ENCODE data around the gene TRIM69.
"Not testable (repeated sequence)": the region's sequence is repeated elsewhere in the genome, so short reads cannot be mapped to it uniquely, and the experiment has no call there.

The TRIM69 gene

DNA sequence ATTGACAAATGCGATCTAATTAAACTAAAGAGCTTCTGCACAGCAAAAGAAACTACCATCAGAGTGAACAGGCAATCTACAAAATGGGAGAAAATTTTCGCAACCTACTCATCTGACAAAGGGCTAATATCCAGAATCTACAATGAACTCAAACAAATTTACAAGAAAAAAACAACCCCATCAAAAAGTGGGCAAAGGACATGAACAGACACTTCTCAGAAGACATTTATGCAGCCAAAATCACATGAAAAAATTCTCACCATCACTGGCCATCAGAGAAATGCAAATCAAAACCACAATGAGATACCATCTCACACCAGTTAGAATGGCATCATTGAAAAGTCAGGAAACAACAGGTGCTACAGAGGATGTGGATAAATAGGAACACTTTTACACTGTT lies 7.1 kb downstream of the TRIM69 start:
- DNase-seq, result not testable (repeated sequence)

GRCh38 chr15:44753345-44753744 lies 17.0 kb downstream of the TRIM69 start:
- DNase-seq, result no peak

DNA sequence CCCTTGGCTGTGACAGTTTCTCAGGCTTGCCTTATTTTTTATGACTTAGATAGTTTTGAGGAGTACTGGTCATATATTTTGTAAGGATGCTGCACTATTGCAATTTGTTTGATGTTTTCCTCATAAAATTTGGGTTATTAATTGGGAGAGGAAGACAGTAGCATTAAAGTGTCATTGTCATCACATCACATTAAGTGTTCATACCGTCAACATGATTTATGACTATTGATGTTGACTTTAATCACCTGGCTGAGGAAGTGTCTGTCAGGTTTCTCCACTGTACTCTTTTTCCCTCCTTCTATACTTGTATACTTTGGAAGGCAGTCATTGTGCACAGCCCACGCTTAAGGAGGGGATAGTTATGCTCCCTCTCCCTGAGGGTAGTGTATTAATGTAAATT lies 26.9 kb downstream of the TRIM69 start:
- no peak for DNase-seq

DNA sequence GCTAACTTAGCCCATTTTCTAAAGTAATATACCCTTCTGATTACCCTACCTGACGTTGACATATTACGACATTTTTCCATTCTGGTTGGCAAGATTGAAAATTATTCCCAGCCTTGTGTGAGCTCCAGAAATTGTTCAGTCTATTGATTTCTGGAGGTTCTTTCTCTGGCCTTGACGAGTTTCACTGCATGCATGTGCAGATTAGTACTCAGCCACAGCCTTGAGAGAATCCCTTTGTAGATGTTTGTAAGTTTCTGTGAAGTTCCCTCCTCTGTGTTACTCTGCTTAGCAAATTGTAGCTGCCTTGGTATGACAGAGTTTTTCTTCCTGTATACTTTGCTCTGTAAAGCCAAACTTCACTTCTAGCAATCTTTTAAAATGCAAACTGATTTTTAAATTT lies 27.5 kb downstream of the TRIM69 start:
- no peak for DNase-seq

- no peak for DNase-seq
These were observed 28.7 kb downstream of the TRIM69 start for GRCh38 chr15:44765036-44765435.

GRCh38 chr15:44769521-44769920 lies 33.2 kb downstream of the TRIM69 start:
- no peak for DNase-seq

DNA sequence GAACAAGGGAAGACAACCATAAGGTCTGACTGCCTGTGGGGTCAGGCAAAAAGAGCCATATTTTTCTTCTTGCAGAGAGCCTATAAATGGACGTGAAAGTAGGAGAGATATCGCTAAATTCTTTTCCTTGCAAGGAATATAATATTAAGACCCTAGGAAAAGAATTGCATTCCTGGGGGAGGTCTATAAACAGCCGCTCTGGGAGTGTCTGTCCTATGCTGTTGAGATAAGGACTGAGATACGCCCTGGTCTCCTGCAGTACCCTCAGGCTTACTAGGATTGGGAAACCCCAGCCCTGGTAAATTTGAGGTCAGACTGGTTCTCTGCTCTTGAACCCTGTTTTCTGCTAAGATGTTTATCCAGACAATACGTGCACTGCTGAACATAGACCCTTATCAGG lies 34.4 kb downstream of the TRIM69 start:
- not testable (repeated sequence) for DNase-seq

GRCh38 chr15:44775953-44776352 lies 39.6 kb downstream of the TRIM69 start:
- DNase-seq, result peak; percentile 60 to 64

GRCh38 chr15:44779761-44780160 lies 43.4 kb downstream of the TRIM69 start:
- no peak for DNase-seq

GRCh38 chr15:44780608-44781007 lies 44.3 kb downstream of the TRIM69 start:
- no peak for DNase-seq

DNA sequence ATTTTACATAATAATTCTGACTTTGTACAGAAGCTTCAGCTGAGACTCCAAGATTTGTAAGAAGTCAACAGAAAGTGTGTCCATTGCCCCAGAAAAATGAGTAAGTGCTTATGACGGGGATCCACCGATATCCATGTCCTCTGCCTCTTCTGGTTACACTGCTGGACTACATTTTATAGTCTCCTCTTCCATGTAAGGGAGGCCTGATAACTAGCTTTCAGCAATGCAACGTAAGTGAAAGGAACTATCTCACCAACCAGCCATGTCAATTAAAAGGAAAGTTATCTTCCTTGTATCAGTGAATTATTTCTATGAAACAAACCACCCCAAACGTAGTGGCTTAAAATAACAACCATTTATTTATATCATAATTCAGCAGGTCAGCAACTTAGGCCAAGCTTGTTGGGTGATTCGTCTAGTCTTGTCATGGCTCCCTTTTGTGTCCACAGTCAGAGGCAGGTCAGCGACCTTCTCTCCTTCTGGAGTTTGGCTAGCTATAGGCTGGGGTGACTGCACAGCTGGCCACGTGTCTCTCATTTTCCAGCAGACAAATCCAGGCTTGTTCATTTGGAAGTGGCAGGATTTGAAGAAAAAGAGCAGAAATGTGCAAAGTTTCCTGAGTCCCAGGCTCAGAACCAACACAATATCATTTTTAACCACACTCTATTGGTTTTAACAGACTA lies 44.9 kb downstream of the TRIM69 start:
- no peak for DNase-seq

DNA sequence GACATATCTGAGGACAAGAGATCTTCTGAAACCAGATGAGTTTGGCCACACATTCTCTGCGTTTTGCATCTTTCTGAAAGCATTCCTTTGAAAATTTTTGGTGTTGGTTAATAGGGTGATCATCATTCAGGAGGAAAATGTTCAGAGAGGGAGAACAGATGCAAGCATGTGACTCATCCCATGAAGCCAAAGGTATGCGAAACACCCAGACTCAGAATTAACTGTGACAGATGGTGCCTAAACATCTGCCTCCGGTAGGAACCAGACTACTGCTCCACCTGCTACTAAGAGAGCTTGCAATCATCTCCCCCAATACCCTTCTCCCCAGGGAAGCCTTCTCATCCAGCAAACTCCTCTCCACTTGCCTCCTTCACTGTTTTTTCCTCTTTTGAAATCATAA lies 46.2 kb downstream of the TRIM69 start:
- no peak for DNase-seq

GRCh38 chr15:44784918-44785274 lies 48.6 kb downstream of the TRIM69 start:
- DNase-seq, result not testable (repeated sequence)

DNA sequence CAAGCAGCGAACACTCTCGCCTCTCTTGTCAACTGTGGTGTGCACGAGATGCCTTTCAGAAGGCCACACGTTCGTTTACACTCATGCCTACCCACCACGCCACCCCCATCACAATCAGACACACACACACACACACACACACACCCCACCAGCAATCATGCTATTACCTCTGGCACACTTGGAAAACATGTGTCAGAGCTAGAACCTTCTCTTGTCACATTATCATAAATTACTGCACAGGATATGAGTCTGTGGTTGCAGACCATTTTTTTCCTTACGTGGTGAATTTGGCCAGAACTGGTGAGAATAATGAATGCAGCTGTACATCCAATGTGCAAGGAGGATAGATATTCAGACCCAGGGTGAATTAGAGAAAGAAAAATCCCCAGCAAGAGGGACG lies 52.4 kb downstream of the TRIM69 start:
- DNase-seq, result no peak

- no peak for DNase-seq
These were observed 53.9 kb downstream of the TRIM69 start for GRCh38 chr15:44790215-44790614.

GRCh38 chr15:44790656-44791055 lies 54.3 kb downstream of the TRIM69 start:
- DNase-seq, result no peak

GRCh38 chr15:44792715-44793114 lies 56.4 kb downstream of the TRIM69 start:
- no peak for DNase-seq

GRCh38 chr15:44794072-44794471 lies 57.7 kb downstream of the TRIM69 start:
- DNase-seq, result no peak

GRCh38 chr15:44796508-44796907 lies 60.2 kb downstream of the TRIM69 start:
- DNase-seq, result no peak

DNA sequence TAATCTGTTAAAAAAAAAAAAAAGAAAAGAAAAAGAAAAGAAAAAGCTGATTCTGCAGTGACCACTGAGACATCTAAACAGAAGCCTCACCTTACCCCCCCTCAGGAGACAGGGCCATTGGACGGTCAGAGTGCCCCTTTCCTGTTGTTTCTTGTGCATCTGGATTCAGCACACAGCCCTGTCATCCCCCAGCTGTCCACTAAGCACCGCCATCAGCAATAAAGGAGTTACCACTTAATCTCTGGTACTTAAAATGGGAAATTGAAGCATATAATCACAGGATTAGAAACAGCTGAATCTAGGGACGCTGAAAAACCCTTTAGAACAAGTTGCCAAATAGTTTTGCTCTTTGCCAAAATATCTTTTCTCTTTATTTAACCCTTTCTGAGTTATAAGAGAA lies 62.5 kb downstream of the TRIM69 start:
- DNase-seq, result no peak

DNA sequence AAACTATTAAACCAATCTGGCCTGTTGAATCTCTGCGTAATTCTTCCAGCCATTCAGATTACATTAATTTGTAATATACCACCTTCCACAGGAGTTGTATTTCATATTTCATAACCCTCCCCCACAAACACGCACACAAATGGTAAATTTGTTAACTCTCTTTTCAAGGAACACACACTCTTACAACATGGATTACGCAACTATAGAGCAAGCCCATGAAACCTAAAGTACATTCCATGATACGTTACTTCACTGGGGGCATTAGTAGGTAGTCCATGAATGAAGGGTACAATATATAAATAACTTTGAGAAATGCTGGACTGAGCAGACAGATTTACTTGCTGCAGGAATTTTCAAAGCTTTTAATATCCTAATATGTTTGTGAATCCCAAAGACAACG lies 65.0 kb downstream of the TRIM69 start:
- no peak for DNase-seq

- no peak for DNase-seq
These were observed 65.5 kb downstream of the TRIM69 start for GRCh38 chr15:44801797-44802196.

DNA sequence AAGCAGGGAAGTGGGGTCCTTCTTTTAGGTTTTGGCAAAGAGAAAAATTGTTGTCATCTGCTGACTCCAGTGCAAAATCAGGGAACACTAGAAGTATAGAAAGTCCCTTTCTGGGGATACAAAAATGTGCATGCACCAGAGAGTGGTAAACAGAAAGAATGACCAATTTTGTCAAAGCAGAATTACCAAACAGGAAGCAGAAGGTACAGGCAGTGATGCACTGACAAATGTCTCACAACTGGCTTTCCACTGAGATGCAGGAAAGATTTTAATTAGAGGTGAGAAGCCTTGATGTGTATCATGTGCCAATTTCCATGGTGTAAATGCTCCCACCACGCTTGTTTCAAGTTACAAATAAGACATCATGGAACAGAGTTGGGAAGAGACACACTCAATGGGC lies 66.0 kb downstream of the TRIM69 start:
- DNase-seq, result no peak

DNA sequence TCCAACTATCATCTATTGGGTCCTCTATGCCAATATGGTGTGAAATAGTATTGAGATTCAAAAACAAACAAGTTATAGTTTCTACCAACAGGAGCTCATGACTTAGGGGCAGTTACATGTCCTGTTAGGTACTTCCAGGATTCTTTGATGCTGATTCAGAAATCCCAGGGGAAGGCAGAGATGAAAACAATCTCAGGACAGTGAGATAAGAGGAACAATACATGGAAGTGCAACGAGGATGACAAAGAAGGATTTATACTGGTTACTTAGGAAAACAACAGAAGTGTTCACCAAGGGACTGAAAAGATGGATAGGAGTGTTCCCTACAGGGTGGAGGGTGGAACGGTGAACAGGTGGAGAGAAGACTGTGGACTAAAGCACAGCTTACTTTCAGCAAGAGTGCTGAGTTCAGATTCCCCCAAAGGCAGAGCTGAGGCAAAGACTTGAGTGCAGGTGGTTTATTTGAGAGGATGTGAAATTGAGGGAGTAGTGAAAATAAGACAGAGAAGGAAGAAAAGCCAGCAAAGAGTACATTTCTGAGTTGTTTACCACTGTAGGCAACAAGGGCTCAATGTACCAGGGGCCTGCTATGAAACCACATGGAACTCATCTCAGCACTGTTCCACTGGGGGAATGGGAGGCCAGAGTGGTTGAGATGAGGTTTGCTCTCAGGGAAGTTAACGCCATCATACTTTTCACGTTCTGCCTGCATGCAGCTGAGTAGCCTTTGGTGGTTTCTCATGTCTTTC lies 68.1 kb downstream of the TRIM69 start:
- no peak for DNase-seq

DNA sequence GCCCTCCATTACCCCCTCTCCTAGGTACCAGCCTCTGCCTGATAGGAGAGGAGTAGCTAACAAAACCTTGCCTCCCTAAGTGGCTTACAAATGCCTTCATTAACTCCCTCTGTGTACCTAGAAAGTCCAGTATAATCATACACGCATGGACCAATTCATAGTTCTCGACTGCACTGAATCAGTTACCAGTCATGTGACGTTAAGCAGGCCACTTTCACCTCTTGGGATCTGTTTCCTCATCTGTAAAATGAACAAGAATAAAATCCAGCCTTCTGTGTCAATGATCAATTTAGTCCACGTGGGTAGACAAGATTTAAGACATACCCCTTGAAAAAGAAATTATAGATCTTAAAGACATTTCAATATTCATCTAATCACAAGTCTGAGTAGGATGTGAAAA lies 72.2 kb downstream of the TRIM69 start:
- DNase-seq, result no peak

Measured in hippocampal formation (tissue), 2 donors.